ENCODE data around the gene TRABD2B. TPM values are rescaled to one million over a fixed set of nuclear protein-coding genes. Genes with fewer than 3 reads are reported as not detected.

TRABD2B gene
- total RNA-seq, 1 experiment from 2014 or later: not detected

DNA sequence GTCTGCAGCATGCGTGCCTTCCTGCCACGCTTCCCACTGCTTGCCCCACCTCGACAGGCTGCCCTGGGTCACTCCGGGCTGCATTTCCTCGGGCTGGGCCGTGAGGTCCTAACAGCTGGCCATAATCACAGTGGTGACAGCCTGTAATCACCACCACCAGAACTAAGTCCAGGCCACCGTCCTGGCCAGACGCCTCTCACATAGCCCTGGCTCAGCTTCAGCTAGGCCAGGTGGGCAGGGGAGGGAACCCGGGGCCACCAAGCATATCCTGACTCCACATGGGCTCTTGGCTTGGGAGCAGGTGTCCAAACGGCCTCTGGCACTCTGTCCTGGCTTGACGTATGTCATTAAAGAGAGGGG lies 229.5 kb downstream of the TRABD2B start:
- Histone ChIP-seq H3K4me1 (ENCODE audit: insufficient read depth, low read length, poor library complexity, severe bottlenecking) (no peaks in the 10 kb centered on the region), H3K9me3 (ENCODE audit: low read depth, low read length, poor library complexity, severe bottlenecking) (no peaks in the 10 kb centered on the region), H3K27ac (ENCODE audit: low read depth, low read length, poor library complexity, severe bottlenecking) (no peak overlapping the region), H3K4me3 (ENCODE audit: low read depth, low read length, poor library complexity, severe bottlenecking) (no peak overlapping the region), H3K27me3 (replicated peaks; ENCODE audit: insufficient read depth, low read depth, low read length, poor library complexity) (peaks cover 6% of the 10 kb centered on the region), H3K36me3 (ENCODE audit: insufficient read depth, low read length, poor library complexity, severe bottlenecking) (no peaks in the 10 kb centered on the region)
- ChIA-PET POLR2A (ENCODE audit: low non-redundant PET) (no interaction called here), CTCF (no interaction called here)
- BruUV-seq (replicated peaks): no TSS peak
- no peak for DNase-seq (ENCODE audit: low spot score)
- TF ChIP-seq, protein P1, sequence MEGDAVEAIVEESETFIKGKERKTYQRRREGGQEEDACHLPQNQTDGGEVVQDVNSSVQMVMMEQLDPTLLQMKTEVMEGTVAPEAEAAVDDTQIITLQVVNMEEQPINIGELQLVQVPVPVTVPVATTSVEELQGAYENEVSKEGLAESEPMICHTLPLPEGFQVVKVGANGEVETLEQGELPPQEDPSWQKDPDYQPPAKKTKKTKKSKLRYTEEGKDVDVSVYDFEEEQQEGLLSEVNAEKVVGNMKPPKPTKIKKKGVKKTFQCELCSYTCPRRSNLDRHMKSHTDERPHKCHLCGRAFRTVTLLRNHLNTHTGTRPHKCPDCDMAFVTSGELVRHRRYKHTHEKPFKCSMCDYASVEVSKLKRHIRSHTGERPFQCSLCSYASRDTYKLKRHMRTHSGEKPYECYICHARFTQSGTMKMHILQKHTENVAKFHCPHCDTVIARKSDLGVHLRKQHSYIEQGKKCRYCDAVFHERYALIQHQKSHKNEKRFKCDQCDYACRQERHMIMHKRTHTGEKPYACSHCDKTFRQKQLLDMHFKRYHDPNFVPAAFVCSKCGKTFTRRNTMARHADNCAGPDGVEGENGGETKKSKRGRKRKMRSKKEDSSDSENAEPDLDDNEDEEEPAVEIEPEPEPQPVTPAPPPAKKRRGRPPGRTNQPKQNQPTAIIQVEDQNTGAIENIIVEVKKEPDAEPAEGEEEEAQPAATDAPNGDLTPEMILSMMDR (conservative IDR thresholded peaks at IDR 0.05; ENCODE audit: low read depth, low read length): no peak
- TF ChIP-seq EZH2 (IDR thresholded peaks at IDR 0.05; ENCODE audit: borderline replicate concordance, low read depth, low read length, poor library complexity, severe bottlenecking): no peak
- intact Hi-C loops (cut with micrococcal nuclease; ENCODE audit: unreplicated experiment): no loop called here

DNA sequence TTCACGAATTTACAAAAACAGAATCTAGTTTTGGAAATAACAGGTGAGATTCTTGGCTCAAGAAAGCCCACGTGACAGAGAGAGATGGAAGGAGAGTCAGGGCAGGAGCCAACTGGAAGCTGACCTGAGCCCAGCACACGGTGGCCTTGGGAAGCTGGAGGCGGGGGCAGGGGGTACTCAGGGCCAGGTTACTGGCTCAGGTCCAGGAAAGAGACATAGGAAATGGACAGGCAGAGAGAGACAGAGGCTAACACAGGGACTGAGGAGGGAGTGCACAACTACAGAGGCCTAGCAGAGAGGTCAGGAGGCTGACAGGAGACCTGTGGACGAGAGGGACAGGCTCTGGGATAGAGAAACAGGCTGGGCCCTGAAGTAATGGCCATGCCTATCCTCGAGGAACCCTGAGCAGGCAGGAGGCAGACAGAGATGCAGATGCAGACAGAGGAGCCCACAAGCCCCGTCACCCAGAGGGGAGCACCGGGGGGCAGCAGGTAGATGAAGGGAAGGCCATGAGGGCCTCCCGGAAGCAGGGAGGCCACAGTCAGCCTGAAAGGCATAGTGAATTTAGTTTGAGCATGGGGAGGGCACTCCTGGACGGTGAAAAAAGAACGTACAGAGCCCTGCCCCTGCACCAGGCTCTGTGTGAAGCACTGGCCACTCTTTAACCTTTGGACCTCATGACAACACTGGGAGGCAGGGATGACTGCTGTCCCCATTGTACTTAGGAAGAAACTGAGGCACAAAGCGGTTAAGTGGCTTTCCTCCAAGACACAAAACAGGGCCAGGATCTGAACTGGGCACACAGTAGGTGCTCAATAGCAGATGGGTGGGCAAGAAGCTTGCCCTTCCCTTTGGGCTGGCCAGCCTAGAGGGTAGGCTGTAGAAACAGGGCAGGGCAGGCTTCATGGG lies 230.1 kb downstream of the TRABD2B start:
- no peak for DNase-seq (ENCODE audit: low spot score)
- no peaks in the 10 kb centered on the region for H3K9me3 ChIP-seq (ENCODE audit: low read depth, low read length, poor library complexity, severe bottlenecking)
- TF ChIP-seq EZH2 (IDR thresholded peaks at IDR 0.05; ENCODE audit: borderline replicate concordance, low read depth, low read length, poor library complexity, severe bottlenecking): no peak
- TF ChIP-seq, protein P1 (conservative IDR thresholded peaks at IDR 0.05; ENCODE audit: low read depth, low read length): no peak
- H3K27ac ChIP-seq (ENCODE audit: low read depth, low read length, poor library complexity, severe bottlenecking): no peak overlapping the region
- CTCF ChIA-PET: no interaction called here
- BruUV-seq (replicated peaks): no TSS peak
- no peaks in the 10 kb centered on the region for H3K4me1 ChIP-seq (ENCODE audit: insufficient read depth, low read length, poor library complexity, severe bottlenecking)
- no peak overlapping the region for H3K4me3 ChIP-seq (ENCODE audit: low read depth, low read length, poor library complexity, severe bottlenecking)
- intact Hi-C loops (cut with micrococcal nuclease; ENCODE audit: unreplicated experiment): no loop called here
- no peaks in the 10 kb centered on the region for H3K36me3 ChIP-seq (ENCODE audit: insufficient read depth, low read length, poor library complexity, severe bottlenecking)
- POLR2A ChIA-PET (ENCODE audit: low non-redundant PET): no interaction called here
- H3K27me3 ChIP-seq (replicated peaks; ENCODE audit: insufficient read depth, low read depth, low read length, poor library complexity): peaks cover 8% of the 10 kb centered on the region

DNA sequence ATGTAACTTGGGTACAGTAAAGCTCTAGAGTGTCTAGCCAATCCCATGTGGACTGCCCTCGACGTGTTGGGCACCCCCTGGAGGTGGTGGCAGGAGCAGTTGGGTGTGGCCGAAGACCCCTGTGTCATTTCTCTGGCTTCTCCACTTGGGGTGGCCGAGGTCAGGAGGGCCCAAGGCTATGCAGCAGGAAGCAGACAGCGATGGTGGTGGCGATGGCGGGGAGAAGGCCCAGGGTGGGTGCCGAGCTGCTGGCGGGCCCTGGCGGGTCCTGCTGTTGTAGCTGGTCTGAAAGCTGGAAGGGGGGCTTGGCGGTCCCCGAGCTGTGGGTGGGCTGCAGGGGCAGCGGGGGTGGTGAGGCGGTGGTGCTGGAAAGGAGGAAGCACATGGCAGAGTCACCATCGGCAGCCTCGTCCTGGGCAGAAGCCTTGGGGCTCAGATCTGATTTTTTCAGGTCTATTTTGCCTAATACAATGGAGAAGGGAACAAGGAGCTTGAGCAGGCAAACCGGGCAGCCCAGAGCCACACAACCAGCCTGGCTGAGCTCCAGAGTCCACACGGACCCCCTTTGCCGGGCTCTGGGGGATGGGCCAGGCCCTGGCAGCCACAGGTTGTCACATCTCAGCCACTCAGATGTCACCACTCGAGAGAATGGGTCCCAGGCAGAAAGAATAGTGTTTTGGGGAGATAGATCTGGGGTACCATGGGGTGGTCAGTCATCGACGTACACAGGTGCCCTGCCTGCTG lies 231.3 kb downstream of the TRABD2B start:
- H3K27me3 ChIP-seq (replicated peaks; ENCODE audit: insufficient read depth, low read depth, low read length, poor library complexity): peaks cover 8% of the 10 kb centered on the region
- ChIA-PET CTCF (no interaction called here), POLR2A (ENCODE audit: low non-redundant PET) (no interaction called here)
- H3K9me3 ChIP-seq (ENCODE audit: low read depth, low read length, poor library complexity, severe bottlenecking): no peaks in the 10 kb centered on the region
- no peak for DNase-seq (ENCODE audit: low spot score)
- no peak overlapping the region for H3K4me3 ChIP-seq (ENCODE audit: low read depth, low read length, poor library complexity, severe bottlenecking)
- BruUV-seq (replicated peaks): no TSS peak
- TF ChIP-seq, protein P1 (conservative IDR thresholded peaks at IDR 0.05; ENCODE audit: low read depth, low read length): no peak
- TF ChIP-seq EZH2 (IDR thresholded peaks at IDR 0.05; ENCODE audit: borderline replicate concordance, low read depth, low read length, poor library complexity, severe bottlenecking): no peak
- intact Hi-C loops (cut with micrococcal nuclease; ENCODE audit: unreplicated experiment): no loop called here
- H3K4me1 ChIP-seq (ENCODE audit: insufficient read depth, low read length, poor library complexity, severe bottlenecking): no peaks in the 10 kb centered on the region
- no peaks in the 10 kb centered on the region for H3K36me3 ChIP-seq (ENCODE audit: insufficient read depth, low read length, poor library complexity, severe bottlenecking)
- no peak overlapping the region for H3K27ac ChIP-seq (ENCODE audit: low read depth, low read length, poor library complexity, severe bottlenecking)

Data from A673 (cell line).